Brain microvascular endothelial cell (primary cell): ENCODE data around the gene PTPRN2.
A peak's percentile ranks its signal among the peaks of the same experiment; 100 is the strongest.

Experiments
- DNase-seq: peaks from one replicate; pipeline ENCODE4 v3.0.0-alpha.2; 2020
- H3K27ac ChIP-seq: fragments of 250-450 bp; sonication (Bioruptor Pico); 2 replicates; pipeline ENCODE4 v1.5.1; 2020; ENCODE audit warnings: mild to moderate bottlenecking, moderate library complexity
- H3K27me3 ChIP-seq: fragments of 250-450 bp; sonication (Bioruptor Pico); replicated peaks from 2 replicates; pipeline ENCODE4 v1.5.1; 2020; ENCODE audit warnings: mild to moderate bottlenecking
- H3K36me3 ChIP-seq: fragments of 250-450 bp; sonication (Bioruptor Pico); replicated peaks from 2 replicates; pipeline ENCODE4 v1.5.1; 2020; ENCODE audit warnings: mild to moderate bottlenecking
- H3K4me3 ChIP-seq: 2 replicates; pipeline ENCODE4 v1.5.1; 2011; ENCODE audit warnings: low read depth, mild to moderate bottlenecking, control low read depth, low read length, moderate library complexity
- CTCF ChIP-seq: IDR thresholded peaks from 2 replicates; pipeline ENCODE4 v1.5.1; 2011; ENCODE audit warnings: low read depth, mild to moderate bottlenecking, moderate library complexity, low read length, control low read depth, inconsistent platforms; ENCODE audit errors: missing control alignments
- in situ Hi-C: cut with HindIII; loops from 2 replicates; pipeline ENCODE4 v1.10.0; 2017; ENCODE audit warnings: low sequenced_read_pairs, low pct_ligation_motif_present

The PTPRN2 gene

GRCh38 chr7:157693521-157694375 is 893.9 kb downstream of the PTPRN2 start:
- H3K36me3 ChIP-seq = no peaks in the 10 kb centered on the region
- H3K27ac ChIP-seq = no peak overlapping the region
- H3K27me3 ChIP-seq = peaks cover 46% of the 10 kb centered on the region
- in situ Hi-C loops = no loop called here
- TF ChIP-seq CTCF = no peak
- H3K4me3 ChIP-seq = no peak overlapping the region
- DNase-seq = no peak

- H3K36me3 ChIP-seq = no peaks in the 10 kb centered on the region
- no peak for DNase-seq
- H3K4me3 ChIP-seq = no peak overlapping the region
- in situ Hi-C loops = no loop called here
- peaks cover 52% of the 10 kb centered on the region for H3K27me3 ChIP-seq
- no peak for TF ChIP-seq CTCF
- H3K27ac ChIP-seq = no peak overlapping the region
These were observed 894.5 kb downstream of the PTPRN2 start for GRCh38 chr7:157693071-157693520.

GRCh38 chr7:157692460-157693011 is 895.1 kb downstream of the PTPRN2 start:
- TF ChIP-seq CTCF = no peak
- Histone ChIP-seq H3K36me3 (no peaks in the 10 kb centered on the region), H3K27me3 (peaks cover 56% of the 10 kb centered on the region), H3K4me3 (no peak overlapping the region), H3K27ac (no peak overlapping the region)
- in situ Hi-C loops = no loop called here
- DNase-seq = no peak

GRCh38 chr7:157691586-157692459 is 895.8 kb downstream of the PTPRN2 start:
- Histone ChIP-seq H3K27me3 (peaks cover 63% of the 10 kb centered on the region), H3K36me3 (no peaks in the 10 kb centered on the region), H3K27ac (no peak overlapping the region), H3K4me3 (peak overlapping the region; percentile 22)
- in situ Hi-C loops = no loop called here
- DNase-seq = no peak
- no peak for TF ChIP-seq CTCF

- in situ Hi-C loops = no loop called here
- Histone ChIP-seq H3K27me3 (peaks cover 70% of the 10 kb centered on the region), H3K4me3 (peak overlapping the region; percentile 22), H3K36me3 (no peaks in the 10 kb centered on the region), H3K27ac (no peak overlapping the region)
- TF ChIP-seq CTCF = no peak
- DNase-seq = peak; percentile 81
These were observed 896.6 kb downstream of the PTPRN2 start for GRCh38 chr7:157690833-157691585.
